HG03439 (cell line): Measurements from ENCODE around the gene SVOPL.

Experiments
- ATAC-seq: cut with Tn5 transposase; IDR thresholded peaks from one replicate; pipeline ENCODE4 v1.9.1; 2021; ENCODE audit warnings: mild to moderate bottlenecking, moderate library complexity; ENCODE audit not compliant: unreplicated experiment

SVOPL gene

DNA sequence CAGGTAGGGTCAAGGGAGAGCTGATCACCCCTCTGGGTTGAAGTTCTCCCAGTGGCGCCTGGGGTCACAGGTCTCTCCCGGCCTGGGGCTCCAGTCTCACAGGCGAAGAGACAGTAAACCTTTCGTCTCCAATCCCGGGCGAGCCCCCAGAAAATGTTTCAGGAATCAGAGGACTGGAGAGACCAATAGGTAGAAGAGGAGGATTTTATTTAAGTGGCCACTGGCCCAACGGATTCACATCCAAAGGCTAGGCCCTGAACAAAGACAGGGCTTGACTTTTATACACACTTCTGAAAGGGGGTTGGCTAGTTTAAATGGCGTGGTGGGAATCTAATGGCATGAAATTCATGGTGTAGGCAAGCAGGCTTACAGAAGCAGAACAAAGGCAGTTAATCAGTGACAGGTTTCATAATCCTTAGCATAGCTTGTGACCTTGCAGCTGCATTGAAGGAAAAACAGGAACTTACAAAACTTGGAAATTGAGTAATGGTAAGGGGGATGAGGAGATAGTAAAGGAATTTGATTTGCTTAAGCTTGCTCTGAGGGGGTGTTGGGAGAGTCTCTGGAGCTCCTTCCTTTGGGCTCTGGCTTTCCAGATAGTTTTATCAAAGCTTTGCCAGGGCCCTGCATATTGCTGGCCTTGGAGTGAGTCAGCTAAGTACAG lies 135.6 kb downstream of the SVOPL start:
- ATAC-seq, result no peak

DNA sequence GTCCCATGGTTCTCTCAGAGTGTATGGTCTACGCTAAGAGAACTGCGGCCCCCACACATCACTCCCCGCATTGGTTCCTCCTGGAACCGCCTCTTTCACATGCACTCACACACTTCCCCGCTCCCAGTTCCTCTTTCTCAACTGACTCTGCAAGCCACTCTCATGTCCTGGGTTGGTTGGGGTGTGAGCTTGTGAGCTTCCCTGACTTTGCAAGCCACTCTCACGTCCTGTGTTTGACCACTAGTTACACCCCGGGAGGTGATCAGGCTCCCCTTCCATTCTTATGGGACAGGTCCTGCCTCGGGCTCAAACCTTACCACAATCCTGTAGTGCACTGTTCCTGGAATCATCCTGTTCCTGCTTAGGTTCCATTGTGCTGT lies 136.1 kb downstream of the SVOPL start:
- ATAC-seq, result no peak

DNA sequence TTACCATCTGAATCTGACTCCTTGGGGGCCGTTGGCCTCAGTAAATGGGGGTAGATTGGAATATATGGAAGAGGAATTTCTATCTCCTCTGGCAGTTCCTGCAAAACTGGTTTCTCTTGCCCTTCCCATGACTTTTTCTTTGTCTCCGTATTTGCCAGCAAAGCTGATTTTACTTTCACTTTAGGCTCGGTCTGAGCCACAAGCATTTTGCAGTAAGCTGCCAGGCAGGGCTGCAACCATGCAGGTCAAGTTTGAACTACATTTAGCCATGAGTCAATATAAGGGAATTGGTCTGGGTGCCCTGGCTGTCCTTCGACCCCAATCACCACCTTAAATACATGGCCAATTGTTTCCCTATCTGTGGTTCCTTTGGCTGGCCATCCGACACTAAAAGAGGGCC lies 136.8 kb downstream of the SVOPL start:
- no peak for ATAC-seq

DNA sequence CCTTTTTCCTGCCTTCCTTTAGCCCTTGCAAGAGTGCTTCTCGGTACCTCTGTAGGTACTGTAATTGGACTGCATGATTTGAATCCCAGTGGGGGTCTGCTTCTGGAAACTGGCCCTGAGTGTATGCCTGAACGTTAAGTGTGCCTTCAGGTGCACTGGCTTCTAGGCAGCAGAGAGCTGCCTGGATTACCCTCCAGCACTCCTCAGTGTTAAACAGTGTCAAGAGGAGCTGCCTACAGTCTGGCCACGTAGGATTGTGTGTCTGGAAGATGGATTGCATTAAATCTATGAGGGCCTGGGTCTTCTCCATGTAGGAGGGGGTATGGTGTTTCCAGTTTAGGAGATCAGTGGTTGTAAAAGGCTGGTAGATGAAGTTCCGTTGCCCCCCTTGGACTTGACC lies 137.4 kb downstream of the SVOPL start:
- ATAC-seq, result no peak

DNA sequence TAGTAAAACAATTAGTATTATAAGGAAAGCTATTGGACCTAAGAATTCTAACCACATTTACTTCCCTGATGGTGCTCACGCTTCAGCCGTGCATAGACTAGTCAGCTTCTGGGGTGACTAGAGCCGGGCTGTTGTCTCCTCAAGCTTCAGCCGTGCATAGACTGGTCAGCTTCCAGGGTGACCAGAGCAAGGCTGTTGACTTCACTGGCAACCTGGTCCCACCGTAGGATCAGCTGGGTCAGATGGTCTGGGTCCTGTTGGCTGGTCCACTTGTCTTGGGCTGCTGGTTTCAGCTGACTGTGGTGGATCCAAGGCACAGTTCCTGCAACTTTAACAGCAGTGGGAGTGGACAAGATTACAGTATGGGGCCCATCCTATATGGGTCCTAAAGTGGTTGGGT lies 141.7 kb downstream of the SVOPL start:
- no peak for ATAC-seq

DNA sequence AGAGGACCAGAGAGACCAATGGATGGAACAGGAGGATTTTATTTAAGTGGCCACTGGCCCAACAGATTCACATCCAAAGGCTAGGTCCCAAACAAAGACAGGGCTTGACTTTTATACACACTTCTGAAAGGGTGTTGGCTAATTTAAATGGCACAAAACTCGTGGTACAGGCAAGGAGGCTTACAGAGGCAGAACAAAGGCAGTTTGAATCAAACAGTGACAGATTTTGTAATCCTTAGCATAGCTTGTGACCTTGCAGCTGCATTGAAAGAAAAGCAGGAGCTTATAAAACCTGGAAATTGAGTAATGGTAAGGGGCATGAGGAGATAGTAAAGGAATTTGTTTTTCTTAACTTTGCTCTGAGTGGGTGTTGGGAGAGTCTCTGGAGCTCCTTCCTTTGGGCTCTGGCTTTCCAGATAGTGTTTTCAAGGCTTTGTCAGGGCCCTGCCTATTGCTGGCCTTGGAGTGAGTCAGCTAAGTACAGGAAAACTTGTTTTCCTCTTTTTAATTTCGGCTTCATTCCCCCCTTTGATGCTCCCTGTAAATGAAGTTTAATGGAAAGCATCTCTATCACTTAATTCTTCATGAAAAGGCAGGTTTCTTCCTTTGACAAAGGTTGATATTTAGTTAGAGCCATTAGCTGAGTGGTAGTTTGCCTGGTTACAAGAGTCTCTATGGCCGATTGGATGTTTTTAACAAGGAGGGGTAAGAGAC lies 144.2 kb downstream of the SVOPL start:
- ATAC-seq, result no peak

DNA sequence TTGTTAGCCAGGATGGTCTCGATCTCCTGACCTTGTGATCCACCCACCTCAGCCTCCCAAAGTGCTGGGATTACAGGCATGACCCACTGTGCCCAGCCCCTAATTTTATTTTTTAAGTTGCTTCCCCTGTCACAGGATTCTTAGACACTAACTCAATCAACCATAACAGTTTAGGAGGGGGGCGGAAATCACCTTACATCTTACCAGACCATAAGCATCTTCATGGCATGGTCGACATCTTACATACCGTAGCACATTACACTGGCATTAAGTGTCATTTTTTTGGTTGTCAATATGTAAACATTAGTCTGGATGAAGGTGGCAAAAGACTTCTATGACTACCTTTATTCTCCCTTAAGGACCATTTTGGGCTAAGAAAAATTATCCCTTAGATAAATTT lies 145.5 kb downstream of the SVOPL start:
- ATAC-seq, result no peak

DNA sequence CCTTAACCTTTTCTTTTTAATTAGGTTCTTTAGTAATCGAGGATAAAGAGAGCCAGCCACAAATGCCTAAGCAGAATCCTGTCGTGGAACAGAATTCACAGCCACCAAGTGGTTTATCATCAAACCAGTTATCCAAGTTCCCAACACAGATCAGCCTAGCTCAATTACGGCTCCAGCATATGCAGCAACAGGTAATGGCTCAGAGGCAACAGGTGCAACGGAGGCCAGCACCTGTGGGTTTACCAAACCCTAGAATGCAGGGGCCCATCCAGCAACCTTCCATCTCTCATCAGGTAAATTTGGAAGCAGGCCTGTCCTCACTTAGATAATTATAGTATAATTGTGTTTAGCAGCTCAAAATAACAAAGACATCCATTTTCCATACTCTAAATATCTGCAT lies 146.5 kb downstream of the SVOPL start:
- ATAC-seq, result no peak

DNA sequence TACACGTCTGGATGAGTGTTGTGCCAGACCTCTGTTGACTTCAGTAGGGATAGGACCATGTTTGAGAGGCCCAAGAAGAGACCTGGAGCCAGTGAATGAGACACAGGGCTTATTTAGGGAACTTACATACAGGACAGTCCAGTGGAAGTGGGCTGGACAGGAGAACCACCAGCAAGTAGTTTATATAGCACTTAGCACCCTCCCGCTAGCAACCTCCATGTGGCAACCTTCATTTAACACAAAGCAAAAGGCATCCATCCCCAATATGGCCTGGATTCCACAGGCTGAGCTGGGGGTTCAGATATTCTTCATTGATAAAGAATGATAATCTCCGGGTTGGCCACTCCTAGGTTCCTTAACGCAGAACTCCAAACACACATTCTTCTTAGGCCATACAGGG lies 147.4 kb downstream of the SVOPL start:
- no peak for ATAC-seq

DNA sequence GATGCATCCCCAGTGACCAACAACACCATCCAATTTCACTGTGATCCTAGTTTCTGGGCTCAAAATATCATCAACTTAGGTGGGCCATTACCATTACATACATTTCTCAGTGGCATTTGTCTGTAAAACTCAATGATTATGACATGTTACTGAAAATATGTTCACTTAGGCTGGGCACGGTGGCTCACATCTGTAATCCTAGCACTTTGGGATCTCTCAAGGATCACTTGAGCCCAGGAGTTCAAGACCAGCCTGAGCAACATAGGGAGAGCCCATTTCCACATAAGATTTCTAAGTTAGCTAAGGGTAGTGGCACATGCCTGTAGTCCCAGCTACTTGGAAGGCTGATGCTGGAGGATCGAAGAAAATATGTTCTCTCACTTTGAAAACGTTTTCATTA lies 150.1 kb downstream of the SVOPL start:
- ATAC-seq, result no peak

DNA sequence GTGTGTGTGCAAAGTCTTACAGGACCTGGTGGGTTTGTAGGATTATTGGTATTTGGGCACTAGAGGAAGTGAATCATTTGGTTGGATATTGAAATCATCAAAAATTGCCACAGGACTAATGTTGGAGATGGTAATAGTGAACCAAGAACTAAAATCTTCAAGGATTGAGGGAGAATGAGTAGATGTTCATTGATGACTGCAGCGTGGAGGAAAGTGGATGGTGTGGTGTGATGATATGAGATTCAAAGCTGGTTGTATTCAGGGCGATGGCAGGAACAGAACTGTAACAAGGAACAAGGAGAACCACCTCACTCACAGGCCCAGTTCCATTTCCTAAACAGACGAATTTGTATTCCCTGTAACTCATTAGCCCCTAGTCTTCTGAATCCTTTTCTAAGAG lies 150.8 kb downstream of the SVOPL start:
- ATAC-seq, result no peak

DNA sequence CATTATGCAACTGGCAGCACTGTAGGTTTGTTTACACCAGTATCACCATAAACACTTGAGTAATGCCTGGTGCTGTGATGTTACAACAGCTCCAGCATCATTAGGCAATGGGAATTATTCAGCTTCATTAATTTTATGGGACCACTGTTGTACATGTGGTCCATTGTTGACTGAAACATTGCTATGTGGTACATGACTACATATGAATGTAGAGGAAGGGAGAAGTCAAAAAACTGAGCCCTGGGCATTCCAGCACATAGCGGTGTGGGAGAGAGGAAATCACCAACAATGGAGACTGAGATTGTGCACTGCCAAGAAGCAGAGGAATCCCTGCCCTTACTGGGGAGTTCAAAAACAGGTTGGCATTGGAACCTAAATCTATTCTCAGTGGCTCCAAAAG lies 152.1 kb downstream of the SVOPL start:
- no peak for ATAC-seq

DNA sequence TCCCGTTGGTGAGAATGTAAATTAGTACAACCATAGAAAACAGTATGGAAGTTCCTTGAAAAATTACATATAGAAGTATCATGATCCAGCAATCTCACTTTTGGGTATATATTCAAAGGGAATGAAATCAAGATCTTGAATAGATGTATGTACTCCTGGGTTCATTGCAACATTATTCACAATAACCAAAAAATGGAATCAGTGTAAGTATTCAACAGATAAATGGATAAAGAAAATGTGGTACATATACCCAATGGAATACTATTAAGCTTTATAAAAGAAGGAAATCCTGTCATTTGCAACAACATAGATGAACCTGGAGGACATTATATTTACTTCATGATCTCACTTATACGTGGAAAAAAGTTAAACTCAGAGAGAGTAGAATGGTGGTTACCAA lies 154.3 kb downstream of the SVOPL start:
- ATAC-seq, result no peak

DNA sequence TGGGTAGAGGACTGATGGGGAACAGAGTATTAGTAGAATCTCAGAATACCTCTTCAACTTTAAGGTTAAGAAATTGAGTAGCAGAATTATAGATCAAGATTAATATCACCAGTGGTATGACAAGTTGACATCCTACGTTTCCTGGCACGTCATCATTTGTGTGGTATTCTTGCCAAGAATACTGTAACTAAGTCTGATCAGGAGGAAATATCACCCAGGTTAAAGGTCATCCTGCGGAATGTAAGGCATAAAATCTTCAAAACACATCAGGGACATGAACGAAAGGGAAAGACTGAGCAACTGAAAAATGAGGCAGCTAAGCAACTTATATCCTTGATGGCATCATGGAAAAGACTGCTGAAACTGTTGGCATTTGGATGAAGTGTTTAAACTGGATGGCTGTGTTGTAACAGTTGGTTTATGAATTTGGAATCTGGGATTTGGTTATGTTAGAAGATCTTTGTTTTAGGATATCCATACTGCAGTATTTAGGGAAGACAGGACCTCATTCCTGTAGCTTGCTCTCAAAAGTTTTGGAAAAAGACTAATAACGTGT lies 155.0 kb downstream of the SVOPL start:
- ATAC-seq, result no peak

DNA sequence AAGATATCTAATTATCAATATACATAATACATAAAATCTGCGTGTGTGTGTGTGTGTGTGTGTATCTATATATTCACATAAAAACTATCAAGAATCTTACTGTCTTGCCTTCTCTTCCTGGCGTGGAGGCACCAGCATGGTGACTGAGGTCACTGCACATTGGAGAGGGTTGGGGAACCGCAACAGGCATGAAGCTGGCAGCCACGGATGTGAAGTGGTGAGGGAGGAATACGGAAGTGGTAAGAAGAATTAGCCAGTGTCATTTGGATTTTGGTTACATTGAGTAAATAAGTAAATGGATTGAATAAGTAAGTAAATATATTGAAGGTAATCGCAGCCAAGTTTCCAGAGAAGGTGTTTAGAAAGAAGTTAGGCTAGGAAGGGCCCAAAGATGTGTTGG lies 156.0 kb downstream of the SVOPL start:
- ATAC-seq, result no peak
